K562 (cell line): ENCODE data around the gene ZNF441. TPM values are rescaled to one million over a fixed set of nuclear protein-coding genes. Genes with fewer than 3 reads are reported as not detected.
A peak's percentile ranks its signal among the peaks of the same experiment; 100 is the strongest.

Source experiments
- GABPB1 ChIP-seq: sonication (generic); formaldehyde crosslinking; IDR thresholded peaks from 2 replicates; pipeline ENCODE4 v1.8.0; 2022; ENCODE audit warnings: mild to moderate bottlenecking, missing genetic modification reagents
- HDAC2 ChIP-seq: fragments of 450-650 bp; IDR thresholded peaks from 2 replicates; pipeline ENCODE4 v1.6.1; 2016; ENCODE audit warnings: mild to moderate bottlenecking
- MGA ChIP-seq: fragments of 450-650 bp; IDR thresholded peaks from 2 replicates; pipeline ENCODE4 v1.6.1; 2016; ENCODE audit warnings: mild to moderate bottlenecking, moderate library complexity
- TFAM ChIP-seq: fragments of 250-450 bp; sonication (Bioruptor Pico); conservative IDR thresholded peaks from 2 replicates; pipeline ENCODE4 v1.5.0; 2021; ENCODE audit warnings: mild to moderate bottlenecking, moderate library complexity
- THAP12 ChIP-seq: fragments of 250-450 bp; sonication (Bioruptor Pico); IDR thresholded peaks from 2 replicates; pipeline ENCODE4 v1.9.0; 2021; ENCODE audit warnings: mild to moderate bottlenecking, inconsistent platforms
- ZSCAN29 ChIP-seq: fragments of 450-650 bp; IDR thresholded peaks from 2 replicates; pipeline ENCODE4 v1.6.1; 2017
- polyA plus RNA-seq, 8 experiments: library from polyadenylated mRNA; depleted of rRNA in 4 of 8; stranded (reverse) in 5 of 8; unstranded in 3 of 8; fragments of >200 nt; fragmentation: Nextera tagmentation in 2 of 8; fragmentation: Illumina TruSeq in 1 of 8; extraction: Ambion mirVana in 2 of 8; extraction: Trizol in 1 of 8; gene quantifications; 2 replicates each; pipeline versions ENCODE4 v1.2.1 to v1.2.3, GENCODE V29; 2011 to 2014; ENCODE audit warnings: inconsistent platforms in 1 of 8, missing spikeins in 1 of 8
- total RNA-seq, 7 experiments: library from RNA; depleted of rRNA in 6 of 7; stranded (reverse); fragments of >200 nt in 6 of 7; fragmentation: Illumina TruSeq in 2 of 7; extraction: Trizol in 2 of 7; gene quantifications; 2 replicates each; pipeline versions ENCODE4 v1.2.1 to v1.2.3, GENCODE V29; 2011 to 2021; ENCODE audit warnings: low replicate concordance in 1 of 7
- TF ChIP-seq, protein P1 (sequence below): sonication (generic); formaldehyde crosslinking; IDR thresholded peaks from 2 replicates; pipeline ENCODE4 v1.9.0; 2022; ENCODE audit warnings: mild to moderate bottlenecking, missing genetic modification reagents

The ZNF441 gene
- total and polyA plus RNA-seq, 9 of the 15 experiments (the other 6 are each of a cell fraction or from before 2014, with no cell fraction given) = 1.9 to 14.0 (median 7.8) TPM

DNA sequence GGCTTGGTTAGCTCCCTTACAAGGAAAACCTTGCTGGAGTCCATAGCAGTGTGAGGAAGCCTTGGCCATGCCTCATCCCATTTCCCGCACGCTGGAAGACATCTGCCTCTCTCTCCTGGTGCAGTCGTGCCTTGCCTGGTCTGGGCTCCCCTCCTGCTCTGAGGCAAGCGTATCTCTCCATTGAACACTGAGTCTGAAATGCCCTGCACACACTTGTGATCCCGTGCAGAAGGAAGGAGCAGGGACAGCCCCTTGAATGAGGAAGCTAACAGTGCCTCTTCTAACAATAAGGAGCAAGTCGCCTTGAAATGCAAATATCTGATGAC is 46.9 kb downstream of the ZNF441 start (continued):
- TF ChIP-seq MGA (no peak), GABPB1 (CRISPR knock-in tag) (no peak), ZSCAN29 (no peak), HDAC2 (0 out of 2 replicates have a peak, but pooled peaks have one; percentile 18), TFAM (CRISPR knock-in tag) (no peak), THAP12 (no peak)
- TF ChIP-seq, protein P1, sequence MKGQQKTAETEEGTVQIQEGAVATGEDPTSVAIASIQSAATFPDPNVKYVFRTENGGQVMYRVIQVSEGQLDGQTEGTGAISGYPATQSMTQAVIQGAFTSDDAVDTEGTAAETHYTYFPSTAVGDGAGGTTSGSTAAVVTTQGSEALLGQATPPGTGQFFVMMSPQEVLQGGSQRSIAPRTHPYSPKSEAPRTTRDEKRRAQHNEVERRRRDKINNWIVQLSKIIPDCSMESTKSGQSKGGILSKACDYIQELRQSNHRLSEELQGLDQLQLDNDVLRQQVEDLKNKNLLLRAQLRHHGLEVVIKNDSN (CRISPR knock-in tag) = no peak
